ENCODE results near the gene TRIO.

The TRIO gene

GRCh38 chr5:14557791-14558415, 414.8 kb downstream of the TRIO start:
- ChIA-PET POLR2A (no interaction called here), CTCF (interaction anchor here (0.9 kb wide), 1 partner anchor 91 kb away, joined by 3 read pairs; no protein-coding TSS in a partner anchor)
- Histone ChIP-seq H3K36me3 (ENCODE audit: control insufficient read depth in 2 of 2, insufficient read depth in 1 of 2, low read length in 2 of 2) (no peaks in the 10 kb centered on the region), H3K4me3 (ENCODE audit: low read depth, low read length) (no peak overlapping the region), H3K27ac (ENCODE audit: extremely low read depth, low read depth, low read length) (no peak overlapping the region), H3K9me3 (ENCODE audit: control insufficient read depth, insufficient read depth, low read depth, low read length) (no peaks in the 10 kb centered on the region), H3K4me1 (ENCODE audit: control insufficient read depth, insufficient read depth, low read length) (no peaks in the 10 kb centered on the region)
- TF ChIP-seq ZBTB7A (tag by site-specific recombination; IDR thresholded peaks at IDR 0.05; ENCODE audit: low read depth) (no peak), ZNF629 (tag by site-specific recombination; IDR thresholded peaks at IDR 0.05) (no peak), ZNF624 (tag by site-specific recombination; IDR thresholded peaks at IDR 0.05) (no peak), ZNF692 (tag by site-specific recombination; IDR thresholded peaks at IDR 0.05) (no peak), ZNF558 (tag by site-specific recombination; IDR thresholded peaks at IDR 0.05) (no peak)
